Calu3 (cell line): ENCODE results near the gene ANKRD33B. TPM values are rescaled to one million over a fixed set of nuclear protein-coding genes. Genes with fewer than 3 reads are reported as not detected.
A peak's percentile ranks its signal among the peaks of the same experiment; 100 is the strongest.

ENCODE experiments used
- BruUV-seq: library from RNA; stranded (reverse); fragments of 400-500 nt; replicated peaks from 2 replicates; lab custom pipeline; 2021; lab: Mats Ljungman, UMichigan
- CTCF ChIA-PET: fragments of 300-600 bp; sonication (Branson Sonifier 250); formaldehyde crosslinking; loops from one replicate; lab custom pipeline; 2022; ENCODE audit warnings: antibody characterized with exemption; lab: Charles Lee
- DNase-seq: peaks from one replicate; pipeline ENCODE4 v3.0.0; 2022
- H3K27ac Mint-ChIP-seq: one replicate; pipeline ENCODE4 v1.8.0; 2022; ENCODE audit warnings: mixed read lengths; ENCODE audit not compliant: unreplicated experiment
- H3K27me3 Mint-ChIP-seq: one replicate; pipeline ENCODE4 v1.8.0; 2022; ENCODE audit warnings: mixed read lengths; ENCODE audit not compliant: unreplicated experiment
- H3K36me3 Mint-ChIP-seq: one replicate; pipeline ENCODE4 v1.8.0; 2022; ENCODE audit warnings: mild to moderate bottlenecking, moderate library complexity, mixed read lengths; ENCODE audit not compliant: insufficient read depth, unreplicated experiment
- H3K4me1 Mint-ChIP-seq: one replicate; pipeline ENCODE4 v1.8.0; 2022; ENCODE audit warnings: mild to moderate bottlenecking, low read depth, mixed read lengths; ENCODE audit not compliant: unreplicated experiment
- H3K4me3 Mint-ChIP-seq: one replicate; pipeline ENCODE4 v1.8.0; 2022; ENCODE audit warnings: mild to moderate bottlenecking, low read depth, moderate library complexity, mixed read lengths; ENCODE audit not compliant: unreplicated experiment
- H3K9me3 Mint-ChIP-seq: one replicate; pipeline ENCODE4 v1.8.0; 2022; ENCODE audit warnings: low read depth, mixed read lengths; ENCODE audit not compliant: unreplicated experiment
- CTCF ChIP-seq: fragments of 200-600 bp; IDR thresholded peaks from one replicate; pipeline ENCODE4 v1.8.0; 2022; ENCODE audit warnings: antibody characterized with exemption; ENCODE audit not compliant: unreplicated experiment
- intact Hi-C: fragments of 100-400 bp; cut with micrococcal nuclease; formaldehyde crosslinking; loops from one replicate; pipeline ENCODE4 v1.10.0; 2022; ENCODE audit not compliant: unreplicated experiment
- total RNA-seq: library from RNA; stranded (reverse); gene quantifications from 2 replicates; pipeline ENCODE4 v1.2.3, GENCODE V29; 2022

Gene ANKRD33B
- total RNA-seq, 1 experiment from 2014 or later: 3.6 TPM

- BruUV-seq: no TSS peak
- intact Hi-C loops: loop anchor here (10.0 kb wide), 1 partner anchor 62 kb away; the partner anchor contains the start of gene ANKRD33B
- Mint-ChIP-seq H3K4me3 (no peak overlapping the region), H3K9me3 (no peaks in the 10 kb centered on the region), H3K27ac (no peak overlapping the region), H3K36me3 (no peaks in the 10 kb centered on the region), H3K27me3 (peaks cover 20% of the 10 kb centered on the region), H3K4me1 (peaks cover 19% of the 10 kb centered on the region)
- TF ChIP-seq CTCF: no peak
- no peak for DNase-seq
- CTCF ChIA-PET: interaction anchor here (1.1 to 3.7 kb wide), 5 partner anchors 25 to 343 kb away, joined by 3 to 75 read pairs (median 5); partner anchors contain the start of gene ROPN1L
Measured at GRCh38 chr5:10626473-10627013, 62.7 kb downstream of the ANKRD33B start.

GRCh38 chr5:10627160-10627701 is 63.4 kb downstream of the ANKRD33B start:
- intact Hi-C loops: loop anchor here (10.0 kb wide), 1 partner anchor 62 kb away; the partner anchor contains the start of gene ANKRD33B
- H3K36me3 Mint-ChIP-seq: no peaks in the 10 kb centered on the region
- CTCF ChIA-PET: interaction anchor here (0.6 to 3.7 kb wide), 15 partner anchors 8 to 343 kb away, joined by 3 to 75 read pairs (median 4); partner anchors contain the start of gene ROPN1L
- peaks cover 19% of the 10 kb centered on the region for H3K4me1 Mint-ChIP-seq
- H3K9me3 Mint-ChIP-seq: no peaks in the 10 kb centered on the region
- H3K4me3 Mint-ChIP-seq: peak overlapping the region; percentile 66
- peaks cover 20% of the 10 kb centered on the region for H3K27me3 Mint-ChIP-seq
- TF ChIP-seq CTCF: no peak
- DNase-seq: no peak
- H3K27ac Mint-ChIP-seq: peak overlapping the region; percentile 67
- no TSS peak for BruUV-seq

- intact Hi-C loops: loop anchor here (1.0 to 10.0 kb wide), 3 partner anchors 64 to 344 kb away; partner anchors contain the start of gene ANKRD33B
- no peak overlapping the region for H3K27ac Mint-ChIP-seq
- no peaks in the 10 kb centered on the region for H3K36me3 Mint-ChIP-seq
- H3K9me3 Mint-ChIP-seq: no peaks in the 10 kb centered on the region
- CTCF ChIA-PET: interaction anchor here (0.6 to 3.7 kb wide), 3 partner anchors 176 to 345 kb away, joined by 3 to 75 read pairs (median 4); no protein-coding TSS in a partner anchor
- H3K4me3 Mint-ChIP-seq: no peak overlapping the region
- H3K27me3 Mint-ChIP-seq: peaks cover 20% of the 10 kb centered on the region
- TF ChIP-seq CTCF: no peak
- DNase-seq: no peak
- H3K4me1 Mint-ChIP-seq: peaks cover 19% of the 10 kb centered on the region
- BruUV-seq: no TSS peak
Measured at GRCh38 chr5:10628601-10629000, 64.7 kb downstream of the ANKRD33B start.

- H3K27ac Mint-ChIP-seq: no peak overlapping the region
- H3K4me1 Mint-ChIP-seq: peaks cover 12% of the 10 kb centered on the region
- intact Hi-C loops: loop anchor here (10.0 kb wide), 1 partner anchor 65 kb away; the partner anchor contains the start of gene ANKRD33B
- BruUV-seq: no TSS peak
- DNase-seq: no peak
- CTCF ChIA-PET: interaction anchor here (3.7 kb wide), 1 partner anchor 177 kb away, joined by 75 read pairs; no protein-coding TSS in a partner anchor
- H3K9me3 Mint-ChIP-seq: no peaks in the 10 kb centered on the region
- no peak overlapping the region for H3K4me3 Mint-ChIP-seq
- TF ChIP-seq CTCF: no peak
- H3K36me3 Mint-ChIP-seq: no peaks in the 10 kb centered on the region
- peaks cover 20% of the 10 kb centered on the region for H3K27me3 Mint-ChIP-seq
Measured at GRCh38 chr5:10629682-10630081, 65.8 kb downstream of the ANKRD33B start.
